Measurements from ENCODE around the gene DYNC1H1.
"Not testable (repeated sequence)": the region's sequence is repeated elsewhere in the genome, so short reads cannot be mapped to it uniquely, and the experiment has no call there.

Gene DYNC1H1

GRCh38 chr14:102043251-102044025 is 79.1 kb downstream of the DYNC1H1 start:
- no peak for DNase-seq

DNA sequence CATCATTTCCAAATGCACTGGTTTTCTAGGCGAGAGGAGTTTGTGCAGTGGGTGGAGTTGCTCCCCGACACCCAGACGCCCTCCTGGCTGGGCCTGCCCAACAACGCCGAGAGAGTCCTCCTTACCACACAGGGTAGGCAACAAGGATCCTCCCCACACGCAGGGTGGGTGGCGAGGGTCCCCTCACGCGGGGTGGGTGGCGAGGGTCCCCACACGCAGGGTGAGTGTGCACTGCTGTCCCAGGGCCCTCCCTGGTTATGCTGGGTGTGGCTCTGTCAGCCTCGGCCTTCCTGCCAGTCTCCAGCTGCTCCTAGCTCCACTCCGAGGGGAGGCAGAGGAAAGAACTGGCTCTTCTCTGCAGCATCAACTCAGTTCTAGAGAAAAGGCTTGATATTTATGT is 80.2 kb downstream of the DYNC1H1 start:
- DNase-seq = no peak

GRCh38 chr14:102046337-102047278 is 82.2 kb downstream of the DYNC1H1 start:
- DNase-seq = peak; percentile 62

DNA sequence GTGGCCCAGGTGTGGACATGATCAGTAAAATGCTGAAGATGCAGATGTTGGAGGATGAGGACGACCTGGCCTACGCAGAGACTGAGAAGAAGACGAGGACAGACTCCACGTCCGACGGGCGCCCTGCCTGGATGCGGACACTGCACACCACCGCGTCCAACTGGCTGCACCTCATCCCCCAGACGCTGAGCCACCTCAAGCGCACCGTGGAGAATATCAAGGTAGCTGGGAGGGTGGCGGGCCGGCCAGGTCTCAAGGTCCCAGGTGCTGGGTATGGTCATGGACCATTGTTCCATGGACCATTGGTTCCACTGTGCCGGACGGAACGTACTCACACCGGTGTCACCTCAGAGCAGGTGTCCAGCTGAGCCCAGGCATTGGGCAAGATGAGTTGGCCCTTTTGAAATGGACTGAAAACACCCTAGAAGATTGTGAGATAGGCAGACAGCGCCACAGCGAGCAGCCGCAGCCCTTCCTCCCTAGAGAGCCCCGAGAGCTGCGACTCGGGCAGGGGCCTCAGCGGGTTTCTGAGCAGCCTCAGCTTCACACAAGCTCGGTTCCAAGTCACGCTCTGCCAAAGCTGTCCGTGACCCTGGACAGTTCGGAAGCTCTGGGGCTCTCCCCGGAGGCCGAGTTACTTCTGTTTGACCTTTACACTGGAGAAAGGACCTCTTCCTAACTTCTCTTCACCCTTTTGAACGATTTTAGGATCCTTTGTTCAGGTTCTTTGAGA is 83.6 kb downstream of the DYNC1H1 start:
- no peak for DNase-seq

DNA sequence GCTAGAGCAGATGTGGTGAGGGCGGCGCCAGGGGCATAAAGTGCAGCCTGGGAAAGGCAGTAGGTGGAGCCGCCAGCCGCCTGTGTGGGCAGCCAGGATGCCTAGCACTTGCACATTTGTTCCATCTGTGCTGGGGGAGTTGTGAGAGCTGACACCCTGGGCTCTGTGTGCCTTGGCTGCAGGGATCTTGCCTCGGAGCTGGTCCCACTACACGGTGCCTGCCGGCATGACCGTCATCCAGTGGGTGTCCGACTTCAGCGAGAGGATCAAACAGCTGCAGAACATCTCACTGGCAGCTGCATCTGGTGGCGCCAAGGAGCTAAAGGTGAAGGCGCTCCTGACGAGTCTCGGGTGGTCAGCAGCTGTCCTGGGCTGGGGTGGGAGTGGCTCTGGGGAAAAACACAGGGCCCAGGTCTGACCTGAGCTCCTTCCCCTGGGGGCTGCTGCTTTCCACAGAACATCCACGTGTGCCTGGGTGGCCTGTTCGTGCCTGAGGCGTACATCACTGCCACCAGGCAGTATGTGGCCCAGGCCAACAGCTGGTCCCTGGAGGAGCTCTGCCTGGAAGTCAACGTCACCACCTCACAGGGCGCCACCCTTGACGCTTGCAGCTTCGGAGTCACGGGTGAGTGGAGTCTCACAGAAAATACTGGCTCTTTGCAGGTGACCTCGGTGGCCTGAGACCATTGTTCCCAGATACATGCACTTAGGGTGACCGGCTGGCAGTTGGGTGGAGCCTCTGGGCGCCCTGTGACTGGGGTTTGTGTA is 85.1 kb downstream of the DYNC1H1 start:
- DNase-seq = no peak

DNA sequence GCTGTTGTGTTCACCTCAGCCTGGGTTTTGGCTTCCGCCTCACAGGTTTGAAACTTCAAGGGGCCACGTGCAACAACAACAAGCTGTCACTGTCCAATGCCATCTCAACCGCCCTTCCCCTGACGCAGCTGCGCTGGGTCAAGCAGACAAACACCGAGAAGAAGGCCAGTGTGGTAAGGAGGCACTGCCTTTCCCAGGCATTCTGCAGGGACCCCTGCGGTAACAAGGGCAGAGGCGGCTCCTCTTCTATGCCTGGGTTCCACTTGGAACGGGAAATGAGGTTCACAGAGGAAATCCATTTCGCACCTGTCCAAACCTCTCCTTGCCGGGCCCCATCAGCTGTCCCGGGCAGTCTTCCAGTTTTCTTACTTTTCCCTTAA is 85.6 kb downstream of the DYNC1H1 start:
- no peak for DNase-seq

- peak; percentile 74 for DNase-seq
Observed at GRCh38 chr14:102050625-102051024, 86.3 kb downstream of the DYNC1H1 start.

DNA sequence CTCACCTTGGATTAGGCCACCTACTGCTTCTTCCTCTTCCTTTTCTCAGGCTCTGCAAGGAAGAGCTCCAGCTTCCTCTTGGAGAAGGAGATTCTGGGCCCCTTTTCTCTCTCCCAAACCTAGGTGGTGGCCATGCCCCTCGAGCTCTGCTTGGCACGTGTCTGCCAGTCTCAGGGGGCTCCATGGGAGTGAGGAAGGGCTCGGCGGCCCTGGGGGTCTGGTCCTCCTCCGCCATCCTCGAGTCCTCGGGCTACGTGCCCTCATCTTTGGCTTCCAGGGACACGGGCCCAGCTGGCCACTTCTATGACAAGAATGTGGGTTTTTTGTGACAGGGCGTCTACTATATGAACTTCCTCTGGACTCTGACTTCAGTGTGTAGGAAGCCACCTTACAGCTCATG is 88.1 kb downstream of the DYNC1H1 start:
- DNase-seq = no peak

DNA sequence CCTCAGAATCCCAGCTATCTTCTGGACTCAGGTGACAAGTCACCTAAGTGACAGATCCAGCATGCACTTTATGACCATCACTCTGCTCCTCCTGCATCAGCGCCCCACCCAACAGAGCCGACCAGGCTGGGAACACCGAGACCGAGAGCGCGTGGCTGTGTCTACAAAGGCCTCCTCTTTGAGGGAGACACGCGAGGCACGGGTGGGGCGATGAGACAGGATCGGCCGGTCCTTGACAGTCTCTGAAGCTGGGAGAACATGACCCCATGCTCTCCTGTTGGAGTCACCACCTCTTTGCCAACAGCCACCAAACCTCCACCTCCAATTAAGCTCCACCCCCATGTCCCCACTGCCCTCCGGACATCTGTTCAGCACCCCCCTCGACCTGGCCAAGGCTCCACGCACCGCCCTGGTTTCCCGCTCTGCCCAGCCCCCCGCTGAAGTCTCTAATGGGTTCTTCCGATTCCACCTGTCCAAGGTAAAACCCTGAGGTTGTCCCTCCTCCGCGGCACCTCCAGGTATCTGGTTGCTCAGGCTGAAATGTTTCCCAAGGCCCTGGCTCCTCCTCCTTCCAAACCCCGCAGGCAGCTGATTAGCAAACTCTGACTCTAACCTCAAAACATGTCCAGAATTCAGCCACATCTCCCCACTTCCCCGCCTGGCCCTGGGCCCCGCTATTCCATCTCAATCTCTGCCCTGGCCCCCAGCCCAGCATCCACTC is 91.0 kb downstream of the DYNC1H1 start:
- peak; percentile 37 for DNase-seq

DNA sequence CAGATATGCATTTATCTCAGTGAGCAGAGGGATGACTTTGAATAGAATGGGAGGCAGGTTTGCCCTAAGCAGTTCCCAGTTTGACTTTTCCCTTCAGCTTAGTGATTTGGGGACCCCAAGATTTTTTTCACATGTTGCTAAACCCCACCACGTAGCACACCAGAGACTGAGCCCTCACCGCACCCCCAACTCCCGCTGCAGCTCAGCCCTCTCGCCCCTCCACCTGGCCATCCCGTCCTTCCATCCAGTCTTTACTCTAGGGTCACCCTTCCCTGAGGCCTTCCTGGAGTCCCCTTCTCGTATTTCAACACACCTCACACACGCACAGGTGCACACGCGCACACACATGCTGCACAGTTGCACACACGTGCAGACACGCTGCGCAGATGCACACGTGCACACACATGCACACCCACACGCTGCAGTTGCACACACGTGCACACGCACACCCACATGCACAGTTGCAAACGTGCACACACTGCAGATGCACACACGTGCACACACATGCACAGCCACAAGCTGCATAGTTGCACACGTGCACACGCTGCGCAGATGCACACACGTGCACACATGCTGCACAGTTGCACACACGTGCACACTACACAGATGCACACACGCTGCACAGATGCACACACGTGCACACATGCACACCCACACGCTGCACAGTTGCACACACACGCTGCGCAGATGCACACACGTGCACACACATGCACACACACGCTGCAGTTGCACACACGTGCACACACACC is 92.5 kb downstream of the DYNC1H1 start:
- no peak for DNase-seq

- DNase-seq = no peak
Observed at GRCh38 chr14:102057480-102058114, 93.2 kb downstream of the DYNC1H1 start.

DNA sequence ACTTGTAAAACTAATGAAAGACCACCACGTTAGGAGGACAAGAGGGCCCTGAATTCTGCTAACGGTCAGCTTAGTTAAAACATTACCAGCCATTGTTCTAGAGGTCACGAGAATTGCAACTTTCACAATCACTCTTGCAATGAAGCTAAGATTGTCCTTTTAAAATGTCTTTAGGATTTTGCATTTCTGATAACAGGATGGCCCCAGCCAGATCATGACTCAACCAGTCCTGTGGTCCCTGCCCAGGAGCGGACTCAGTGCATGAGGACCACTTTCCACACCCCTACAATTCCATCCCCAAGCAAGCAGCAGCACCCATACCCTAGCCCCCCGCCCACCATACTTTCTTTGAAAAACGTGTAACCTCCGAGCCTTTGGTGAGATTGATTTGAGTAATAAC is 93.8 kb downstream of the DYNC1H1 start:
- DNase-seq = no peak

GRCh38 chr14:102058961-102059360 is 94.6 kb downstream of the DYNC1H1 start:
- DNase-seq = no peak

- peak; percentile 89 for DNase-seq
Observed at GRCh38 chr14:102063109-102063807, 98.9 kb downstream of the DYNC1H1 start.

DNA sequence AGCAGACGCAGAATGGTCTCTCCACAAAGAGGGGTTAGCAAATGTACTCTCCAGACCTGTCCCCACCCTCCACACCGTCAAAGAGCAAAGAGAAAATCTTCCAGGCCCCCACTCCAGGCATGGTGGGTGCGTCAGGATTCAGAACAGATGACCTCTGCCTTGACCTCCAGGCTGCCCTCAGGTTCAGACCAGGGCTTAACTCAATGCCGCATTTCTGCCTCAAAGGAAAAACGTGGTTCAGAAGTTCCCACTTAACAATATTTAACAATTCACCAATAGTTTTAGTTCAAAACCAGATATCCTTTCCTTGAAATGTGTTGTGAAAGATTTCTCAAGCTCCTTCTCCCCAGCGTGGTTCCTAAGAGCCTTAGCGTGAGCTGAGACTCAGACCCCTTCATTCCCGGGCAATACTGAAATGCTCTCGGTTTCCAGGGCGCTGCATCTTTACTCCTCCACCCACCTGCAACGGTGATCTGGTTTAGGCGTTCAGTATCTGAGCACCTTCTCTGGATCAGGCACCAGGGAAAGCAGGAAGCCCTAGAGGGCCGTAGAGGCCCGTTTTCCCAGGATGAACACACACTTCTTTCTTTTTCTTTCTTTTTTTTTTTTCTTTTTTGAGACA is 99.5 kb downstream of the DYNC1H1 start:
- DNase-seq = no peak

DNA sequence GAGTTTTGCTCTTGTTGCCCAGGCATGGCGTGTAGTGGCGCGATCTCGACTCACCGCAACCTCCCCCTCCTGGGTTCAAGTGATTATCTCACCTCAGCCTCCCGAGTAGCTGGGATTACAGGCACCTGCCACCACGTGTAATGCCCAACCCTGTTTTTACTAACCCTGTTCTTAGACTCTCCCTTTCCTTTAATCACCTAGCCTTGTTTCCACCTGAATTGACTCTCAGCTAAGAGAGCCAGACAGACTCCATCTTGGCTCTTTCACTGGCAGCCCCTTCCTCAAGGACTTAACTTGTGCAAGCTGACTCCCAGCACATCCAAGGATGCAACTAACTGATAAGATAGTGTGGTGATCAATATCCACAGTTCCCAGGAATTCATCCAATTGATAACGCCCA is 100.2 kb downstream of the DYNC1H1 start:
- DNase-seq = not testable (repeated sequence)

- no peak for DNase-seq
Observed at GRCh38 chr14:102066041-102066451, 101.7 kb downstream of the DYNC1H1 start.

GRCh38 chr14:102071283-102071998 is 107.1 kb downstream of the DYNC1H1 start:
- DNase-seq = peak; percentile 80

Data from fibroblast of skin of back (primary cell).